Measurements from ENCODE around the gene SNAI3.

Gene SNAI3

GRCh38 chr16:88721815-88722755, 35.8 kb upstream of the SNAI3 start:
- no peak for DNase-seq (ENCODE audit: low read depth, low spot score)
- H3K27ac ChIP-seq, result no peak overlapping the region

- DNase-seq (ENCODE audit: low read depth, low spot score), result no peak
- no peak overlapping the region for H3K27ac ChIP-seq
These were observed 34.9 kb upstream of the SNAI3 start for GRCh38 chr16:88721236-88721635.

- no peak overlapping the region for H3K27ac ChIP-seq
- no peak for DNase-seq (ENCODE audit: low read depth, low spot score)
These were observed 34.2 kb upstream of the SNAI3 start for GRCh38 chr16:88720396-88720970.

- no peak overlapping the region for H3K27ac ChIP-seq
These were observed 33.6 kb upstream of the SNAI3 start for GRCh38 chr16:88719933-88720296.

GRCh38 chr16:88719267-88719932, 33.1 kb upstream of the SNAI3 start:
- no peak for DNase-seq (ENCODE audit: low read depth, low spot score)
- H3K27ac ChIP-seq, result no peak overlapping the region

More at GRCh38 chr16:88719933-88720296, 33.6 kb upstream of the SNAI3 start:
- DNase-seq (ENCODE audit: low read depth, low spot score), result no peak

- no peak overlapping the region for H3K27ac ChIP-seq
- no peak for DNase-seq (ENCODE audit: low read depth, low spot score)
These were observed 31.9 kb upstream of the SNAI3 start for GRCh38 chr16:88718178-88718577.

GRCh38 chr16:88716601-88717001, 30.3 kb upstream of the SNAI3 start:
- DNase-seq (ENCODE audit: low read depth, low spot score), result no peak
- H3K27ac ChIP-seq, result no peak overlapping the region

GRCh38 chr16:88716201-88716600, 29.9 kb upstream of the SNAI3 start:
- no peak for DNase-seq (ENCODE audit: low read depth, low spot score)
- H3K27ac ChIP-seq, result no peak overlapping the region

- no peak for DNase-seq (ENCODE audit: low read depth, low spot score)
- H3K27ac ChIP-seq, result no peak overlapping the region
These were observed 29.2 kb upstream of the SNAI3 start for GRCh38 chr16:88715312-88716190.

GRCh38 chr16:88714420-88715302, 28.4 kb upstream of the SNAI3 start:
- H3K27ac ChIP-seq, result no peak overlapping the region
- no peak for DNase-seq (ENCODE audit: low read depth, low spot score)

GRCh38 chr16:88713568-88714419, 27.5 kb upstream of the SNAI3 start:
- DNase-seq (ENCODE audit: low read depth, low spot score), result no peak

GRCh38 chr16:88713054-88713453, 26.7 kb upstream of the SNAI3 start:
- DNase-seq (ENCODE audit: low read depth, low spot score), result no peak
- no peak overlapping the region for H3K27ac ChIP-seq

More at GRCh38 chr16:88713568-88714419, 27.5 kb upstream of the SNAI3 start:
- H3K27ac ChIP-seq, result no peak overlapping the region

- DNase-seq (ENCODE audit: low read depth, low spot score), result no peak
- H3K27ac ChIP-seq, result no peak overlapping the region
These were observed 26.2 kb upstream of the SNAI3 start for GRCh38 chr16:88712362-88712979.

GRCh38 chr16:88711750-88712340, 25.5 kb upstream of the SNAI3 start:
- H3K27ac ChIP-seq, result no peak overlapping the region
- no peak for DNase-seq (ENCODE audit: low read depth, low spot score)

- no peak overlapping the region for H3K27ac ChIP-seq
- DNase-seq (ENCODE audit: low read depth, low spot score), result no peak
These were observed 24.2 kb upstream of the SNAI3 start for GRCh38 chr16:88710556-88710955.

GRCh38 chr16:88706965-88707826, 20.9 kb upstream of the SNAI3 start:
- H3K27ac ChIP-seq, result peak overlapping the region; percentile 17
- no peak for DNase-seq (ENCODE audit: low read depth, low spot score)
